ENCODE results near the gene IQCE.
"Not testable (repeated sequence)": the region's sequence is repeated elsewhere in the genome, so short reads cannot be mapped to it uniquely, and the experiment has no call there.

The IQCE gene

GRCh38 chr7:2559283-2559950, 638 bp downstream of the IQCE start:
- CTCF ChIA-PET, result interaction anchor here (0.5 to 0.9 kb wide), 5 partner anchors 12 to 206 kb away, joined by 3 to 5 read pairs (median 4); no protein-coding TSS in a partner anchor
- DNase-seq (ENCODE audit: low spot score), result peak; percentile 37
- no peak for TF ChIP-seq CTCF (conservative IDR thresholded peaks at IDR 0.05; ENCODE audit: low read depth)
- peak overlapping the region; percentile 71 for H3K27ac ChIP-seq
- POLR2A ChIA-PET (ENCODE audit: low non-redundant PET), result interaction anchor here (0.6 kb wide), 1 partner anchor 30 kb away, joined by 9 read pairs; no protein-coding TSS in a partner anchor

- CTCF ChIA-PET; DNase-seq (ENCODE audit: low spot score); H3K27ac ChIP-seq; POLR2A ChIA-PET (ENCODE audit: low non-redundant PET): not testable (repeated sequence)
Observed at GRCh38 chr7:2563955-2564354, 5.2 kb downstream of the IQCE start.

GRCh38 chr7:2564970-2565540, 6.3 kb downstream of the IQCE start:
- no peak for DNase-seq (ENCODE audit: low spot score)
- H3K27ac ChIP-seq, result peak overlapping the region; percentile 20
- TF ChIP-seq CTCF (conservative IDR thresholded peaks at IDR 0.05; ENCODE audit: low read depth), result no peak
- ChIA-PET POLR2A (ENCODE audit: low non-redundant PET) (no interaction called here), CTCF (no interaction called here)

- H3K27ac ChIP-seq, result no peak overlapping the region
- no peak for TF ChIP-seq CTCF (conservative IDR thresholded peaks at IDR 0.05; ENCODE audit: low read depth)
- ChIA-PET POLR2A (ENCODE audit: low non-redundant PET) (no interaction called here), CTCF (interaction anchor here (0.7 kb wide), 1 partner anchor 135 kb away, joined by 4 read pairs; no protein-coding TSS in a partner anchor)
- DNase-seq (ENCODE audit: low spot score), result no peak
Observed at GRCh38 chr7:2566348-2566889, 7.6 kb downstream of the IQCE start.

GRCh38 chr7:2566890-2567678, 8.3 kb downstream of the IQCE start:
- POLR2A ChIA-PET (ENCODE audit: low non-redundant PET), result no interaction called here
- CTCF ChIA-PET, result interaction anchor here (0.7 kb wide), 1 partner anchor 115 kb away, joined by 3 read pairs; no protein-coding TSS in a partner anchor
- no peak overlapping the region for H3K27ac ChIP-seq
- DNase-seq (ENCODE audit: low spot score), result no peak
- no peak for TF ChIP-seq CTCF (conservative IDR thresholded peaks at IDR 0.05; ENCODE audit: low read depth)

GRCh38 chr7:2567679-2568278, 9.0 kb downstream of the IQCE start:
- ChIA-PET CTCF (interaction anchor here (0.7 kb wide), 1 partner anchor 114 kb away, joined by 3 read pairs; no protein-coding TSS in a partner anchor), POLR2A (ENCODE audit: low non-redundant PET) (no interaction called here)
- DNase-seq (ENCODE audit: low spot score), result no peak
- TF ChIP-seq CTCF (conservative IDR thresholded peaks at IDR 0.05; ENCODE audit: low read depth), result peak; percentile 30; the same call in 1 of the 2 replicates
- no peak overlapping the region for H3K27ac ChIP-seq
